MG63 (cell line): ENCODE data around the gene OR10W1. TPM values are rescaled to one million over a fixed set of nuclear protein-coding genes. Genes with fewer than 3 reads are reported as not detected.

Experiments
- DNase-seq: peaks from one replicate; pipeline ENCODE4 v3.0.0-alpha.2; 2020
- H3K27me3 ChIP-seq: fragments of 250-450 bp; sonication (Bioruptor Pico); 2 replicates; pipeline ENCODE4 v1.5.1; 2020; ENCODE audit warnings: mild to moderate bottlenecking, moderate library complexity
- H3K36me3 ChIP-seq: fragments of 250-450 bp; sonication (Bioruptor Pico); 2 replicates; pipeline ENCODE4 v1.5.1; 2020; ENCODE audit warnings: mild to moderate bottlenecking, moderate library complexity
- H3K4me3 ChIP-seq: fragments of 250-450 bp; sonication (Bioruptor Pico); 2 replicates; pipeline ENCODE4 v1.5.1; 2020; ENCODE audit warnings: mild to moderate bottlenecking, moderate library complexity
- H3K9me3 ChIP-seq: fragments of 250-450 bp; sonication (Bioruptor Pico); 2 replicates; pipeline ENCODE4 v1.5.1; 2020; ENCODE audit warnings: mild to moderate bottlenecking, moderate library complexity
- total RNA-seq: library from RNA; depleted of rRNA; stranded (reverse); fragments of >200 nt; shearing (Covaris generic); gene quantifications from 2 replicates; pipeline ENCODE4 v1.2.3, GENCODE V29; 2014; ENCODE audit warnings: low replicate concordance; rRNA removed

Gene OR10W1, protein sequence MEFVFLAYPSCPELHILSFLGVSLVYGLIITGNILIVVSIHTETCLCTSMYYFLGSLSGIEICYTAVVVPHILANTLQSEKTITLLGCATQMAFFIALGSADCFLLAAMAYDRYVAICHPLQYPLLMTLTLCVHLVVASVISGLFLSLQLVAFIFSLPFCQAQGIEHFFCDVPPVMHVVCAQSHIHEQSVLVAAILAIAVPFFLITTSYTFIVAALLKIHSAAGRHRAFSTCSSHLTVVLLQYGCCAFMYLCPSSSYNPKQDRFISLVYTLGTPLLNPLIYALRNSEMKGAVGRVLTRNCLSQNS
- not detected in 2 replicates for total RNA-seq

DNA sequence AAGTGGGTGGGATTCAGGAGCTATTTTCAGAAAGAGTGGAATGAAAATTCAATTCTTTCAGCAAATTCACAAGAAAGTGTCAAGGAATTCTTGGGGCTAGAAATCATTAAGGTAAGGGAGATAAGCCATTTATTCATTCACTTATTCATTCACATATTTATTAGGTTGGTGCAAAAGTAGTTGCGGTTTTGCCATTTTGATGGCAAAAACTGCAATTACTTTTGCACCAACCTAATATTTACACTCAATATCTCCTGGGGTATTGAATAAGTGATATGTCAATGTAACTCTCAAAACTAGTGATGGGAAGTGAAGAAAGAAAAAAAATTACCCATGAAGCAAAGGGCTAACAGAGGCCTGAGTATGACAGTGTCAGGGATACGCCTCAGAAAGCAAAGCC lies at the start of gene OR10W1:
Gene OR10W1 (minus strand): TSS at position 119 of the 400 bp plus-strand sequence. CDS start 402 bp downstream, outside the sequence.
- no peak for DNase-seq
- no peak within 1 kb of the TSS for H3K4me3 ChIP-seq
- no peaks in the 10 kb centered on the region for H3K36me3 ChIP-seq
- no peaks in the 10 kb centered on the region for H3K9me3 ChIP-seq
- H3K27me3 ChIP-seq: no peaks in the 10 kb centered on the region

DNA sequence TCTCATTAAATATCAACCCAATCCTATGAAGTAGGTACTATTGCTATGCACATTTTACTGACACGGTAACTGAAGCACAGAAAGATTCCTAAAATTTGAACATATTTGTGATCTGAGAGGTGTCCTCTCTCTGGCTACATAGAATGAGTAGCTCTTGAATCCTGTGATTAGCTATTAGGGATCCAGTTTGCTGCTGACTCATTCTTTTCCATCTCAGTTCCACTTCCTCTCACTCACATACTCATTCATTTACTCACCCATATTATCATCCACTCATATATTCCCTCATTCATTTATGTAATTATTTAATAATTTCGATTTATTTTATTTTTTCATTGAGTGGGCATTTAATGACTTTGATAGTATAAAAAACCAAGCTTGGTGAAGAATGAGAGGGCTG lies 48.1 kb upstream of the OR10W1 start:
- Histone ChIP-seq H3K36me3 (no peaks in the 10 kb centered on the region), H3K9me3 (no peaks in the 10 kb centered on the region), H3K4me3 (no peak overlapping the region), H3K27me3 (no peaks in the 10 kb centered on the region)
- no peak for DNase-seq

DNA sequence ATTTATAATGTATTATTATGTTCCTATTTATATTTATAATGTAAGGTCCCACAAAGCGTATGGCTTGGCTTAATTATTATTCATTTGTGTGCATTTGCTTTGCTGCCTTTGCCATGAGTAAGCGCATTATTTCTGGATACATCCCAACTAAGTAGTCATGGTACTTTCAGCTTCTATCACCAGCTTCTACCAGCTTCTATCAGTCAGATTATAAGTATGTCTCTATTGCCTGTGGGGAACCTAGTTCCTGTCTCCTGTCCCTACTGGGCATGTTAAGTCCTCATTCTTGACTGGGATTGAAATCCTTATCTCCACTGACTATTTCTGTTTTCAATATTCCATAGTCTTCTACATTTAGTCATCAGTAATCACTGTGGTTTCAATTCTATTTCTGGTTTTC lies 33.5 kb upstream of the OR10W1 start:
- Histone ChIP-seq H3K27me3 (no peaks in the 10 kb centered on the region), H3K9me3 (no peaks in the 10 kb centered on the region), H3K36me3 (no peaks in the 10 kb centered on the region), H3K4me3 (no peak overlapping the region)
- no peak for DNase-seq

DNA sequence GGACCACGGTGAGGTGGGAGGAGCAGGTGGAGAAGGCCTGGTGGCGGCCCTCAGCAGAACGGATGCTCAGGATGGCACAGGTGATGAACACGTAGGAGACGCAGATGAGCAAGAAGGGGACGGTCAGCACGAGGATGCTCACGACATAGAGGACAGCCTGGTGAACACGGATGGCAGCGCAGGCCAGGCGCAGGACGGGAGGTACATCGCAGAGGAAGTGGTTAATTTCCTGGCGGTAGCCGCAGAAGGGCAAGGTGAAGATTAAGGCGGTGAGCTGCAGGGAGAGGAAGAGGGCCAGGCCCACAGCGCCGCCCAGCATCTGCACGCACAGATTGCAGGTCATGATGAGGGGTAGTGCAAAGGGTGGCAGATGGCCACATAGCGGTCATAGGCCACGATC lies 24.0 kb upstream of the OR10W1 start:
- no peaks in the 10 kb centered on the region for H3K36me3 ChIP-seq
- no peaks in the 10 kb centered on the region for H3K9me3 ChIP-seq
- no peaks in the 10 kb centered on the region for H3K27me3 ChIP-seq
- DNase-seq: no peak
- H3K4me3 ChIP-seq: no peak overlapping the region

DNA sequence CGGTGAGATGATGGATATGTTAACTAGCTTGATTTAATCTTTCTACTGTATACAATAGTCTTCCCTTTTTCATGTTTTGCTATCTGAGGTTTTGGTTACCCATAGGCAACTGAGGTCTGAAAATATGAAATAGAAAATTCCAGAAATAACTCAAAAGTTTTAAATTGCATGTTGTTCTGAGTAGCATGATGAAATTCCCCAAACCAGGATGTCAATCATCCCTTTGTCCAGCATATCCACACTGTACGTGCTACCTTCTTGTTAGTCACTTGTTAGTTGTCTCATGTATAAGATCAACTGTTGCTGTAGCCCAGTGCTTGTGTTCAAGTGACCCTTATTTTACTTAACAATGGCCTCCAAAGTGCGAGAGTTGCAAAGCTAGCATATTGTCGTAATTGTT lies 21.2 kb upstream of the OR10W1 start:
- Histone ChIP-seq H3K9me3 (no peaks in the 10 kb centered on the region), H3K4me3 (no peak overlapping the region), H3K36me3 (no peaks in the 10 kb centered on the region), H3K27me3 (no peaks in the 10 kb centered on the region)
- DNase-seq: no peak

DNA sequence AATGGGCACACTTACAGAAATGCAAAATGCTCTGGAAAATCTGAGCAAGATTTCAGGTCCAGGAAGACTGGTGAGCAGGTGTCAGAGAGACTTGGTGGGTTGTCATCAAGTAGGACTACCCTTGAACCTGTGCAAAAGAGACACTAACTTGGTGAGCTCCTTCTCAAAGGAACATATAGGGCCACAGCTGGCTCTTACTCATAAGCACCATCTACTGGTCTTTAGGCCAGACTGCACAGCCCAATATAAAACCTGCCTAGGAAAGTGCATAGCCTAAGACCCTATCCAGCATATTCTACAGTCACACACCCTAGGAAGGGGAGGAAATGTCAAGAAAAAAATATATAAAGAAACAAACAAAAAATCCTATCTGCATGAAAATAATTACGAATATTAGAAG lies 18.2 kb upstream of the OR10W1 start:
- no peaks in the 10 kb centered on the region for H3K27me3 ChIP-seq
- no peak overlapping the region for H3K4me3 ChIP-seq
- no peaks in the 10 kb centered on the region for H3K36me3 ChIP-seq
- DNase-seq: no peak
- no peaks in the 10 kb centered on the region for H3K9me3 ChIP-seq

DNA sequence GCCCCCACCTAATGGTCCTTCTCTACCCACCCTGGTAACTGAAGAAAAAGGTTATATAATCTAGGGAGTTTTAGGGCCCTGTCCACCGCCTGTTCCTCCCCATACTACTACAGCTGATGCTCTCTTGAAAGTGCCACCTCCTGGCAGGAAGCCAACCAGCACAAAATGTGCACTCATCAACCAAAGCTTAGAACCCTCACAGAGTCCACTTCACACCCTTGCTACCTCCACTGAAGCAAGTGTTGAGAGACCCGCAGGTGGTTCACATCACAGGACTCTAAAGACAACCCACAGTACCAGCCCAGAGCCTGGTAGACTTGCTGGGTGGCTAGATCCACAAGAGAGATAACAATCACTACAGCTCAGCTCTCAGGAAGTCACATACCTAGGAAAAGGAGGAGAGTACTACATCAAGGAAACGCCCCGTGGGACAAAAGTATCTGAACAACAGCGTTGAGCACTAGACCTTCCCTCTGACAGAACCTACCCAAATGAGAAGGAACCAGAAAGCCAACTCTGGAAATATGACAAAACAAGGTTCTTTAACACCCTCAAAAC lies 17.5 kb upstream of the OR10W1 start:
- DNase-seq: no peak
- Histone ChIP-seq H3K9me3 (no peaks in the 10 kb centered on the region), H3K27me3 (no peaks in the 10 kb centered on the region)

DNA sequence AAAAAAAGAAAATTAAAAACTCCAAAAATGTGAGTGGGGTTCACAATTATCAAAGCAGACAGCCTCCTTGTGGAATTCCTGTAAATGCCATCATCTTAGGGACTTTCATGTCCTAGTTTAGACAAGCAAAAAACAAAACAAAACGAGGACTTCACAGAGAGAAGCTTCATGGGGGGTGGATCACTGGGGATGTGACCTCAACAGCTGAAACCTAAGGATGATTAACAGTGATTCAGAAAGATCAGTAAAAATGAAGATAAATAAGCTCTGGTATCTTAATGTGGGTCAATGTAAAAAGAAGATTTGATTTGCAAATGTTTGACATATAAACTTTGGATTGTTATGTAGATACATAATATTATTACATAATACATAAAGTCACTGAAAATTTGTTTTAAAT lies 8.1 kb upstream of the OR10W1 start:
- no peaks in the 10 kb centered on the region for H3K9me3 ChIP-seq

More for the DNA sequence above, 17.5 kb upstream of the OR10W1 start:
- H3K4me3 ChIP-seq: no peak overlapping the region
- H3K36me3 ChIP-seq: no peaks in the 10 kb centered on the region

DNA sequence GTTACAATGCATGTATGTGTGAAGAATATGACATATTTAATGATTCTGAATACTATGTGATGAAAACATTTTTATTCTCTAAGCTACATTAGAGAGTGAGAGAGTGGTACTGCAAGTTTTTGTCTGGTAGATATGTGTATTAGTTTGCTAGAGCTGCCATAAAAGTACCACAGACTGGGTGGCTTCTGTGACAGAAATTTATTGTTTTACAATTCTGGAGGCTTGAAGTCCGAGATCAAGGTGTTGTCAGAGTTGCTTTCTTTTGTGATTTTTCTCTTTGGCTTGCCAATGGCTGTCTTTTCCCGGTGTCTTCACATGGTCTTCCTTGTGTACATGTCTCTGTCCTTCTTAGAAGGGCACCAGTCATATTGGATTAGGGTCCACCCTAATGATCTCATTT lies 6.9 kb upstream of the OR10W1 start:
- Histone ChIP-seq H3K4me3 (no peak overlapping the region), H3K9me3 (no peaks in the 10 kb centered on the region), H3K27me3 (no peaks in the 10 kb centered on the region), H3K36me3 (no peaks in the 10 kb centered on the region)
- DNase-seq: no peak

More for the DNA sequence above, 8.1 kb upstream of the OR10W1 start:
- Histone ChIP-seq H3K4me3 (no peak overlapping the region), H3K27me3 (no peaks in the 10 kb centered on the region), H3K36me3 (no peaks in the 10 kb centered on the region)
- no peak for DNase-seq

DNA sequence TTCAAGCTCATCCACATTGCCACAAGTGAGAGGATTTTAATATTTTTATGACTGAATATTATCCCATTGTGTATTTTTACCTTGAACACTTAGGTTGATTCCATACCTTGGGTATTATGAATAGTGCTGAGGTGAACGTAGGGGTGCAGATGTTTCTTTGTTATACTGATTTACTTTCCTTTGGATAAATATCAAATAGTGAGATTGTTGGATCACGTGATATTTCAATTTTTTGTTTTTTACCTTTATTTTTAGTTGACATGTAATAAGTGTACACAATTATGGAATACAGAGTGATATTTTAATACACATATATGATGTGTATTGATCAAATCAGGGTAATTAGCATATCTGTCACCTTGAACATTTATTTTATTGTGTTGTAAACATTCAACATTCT lies 8.1 kb downstream of the OR10W1 start:
- DNase-seq: no peak
- Histone ChIP-seq H3K9me3 (no peaks in the 10 kb centered on the region), H3K27me3 (no peaks in the 10 kb centered on the region), H3K4me3 (no peak overlapping the region), H3K36me3 (no peaks in the 10 kb centered on the region)

DNA sequence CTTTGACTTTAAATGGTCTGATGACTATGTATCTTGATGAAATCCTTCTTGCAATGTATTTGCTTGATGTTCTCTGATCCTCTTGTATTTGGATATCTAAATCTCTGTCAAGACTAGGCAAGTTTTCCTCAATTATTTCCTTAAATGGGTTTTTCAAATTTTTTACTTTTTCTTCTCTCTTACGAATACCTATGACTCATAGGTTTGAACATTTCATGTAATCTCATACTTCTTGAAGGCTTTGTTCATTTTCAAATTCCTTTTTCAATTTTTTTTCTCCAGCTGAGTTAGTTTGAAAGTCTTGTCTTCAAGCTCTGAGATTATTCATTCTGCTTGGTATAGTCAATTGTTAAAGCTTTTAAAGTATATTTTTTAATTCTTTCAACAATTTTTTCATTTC lies 13.1 kb downstream of the OR10W1 start:
- no peaks in the 10 kb centered on the region for H3K27me3 ChIP-seq
- H3K9me3 ChIP-seq: no peaks in the 10 kb centered on the region
- H3K36me3 ChIP-seq: no peaks in the 10 kb centered on the region
- H3K4me3 ChIP-seq: no peak overlapping the region
- no peak for DNase-seq

DNA sequence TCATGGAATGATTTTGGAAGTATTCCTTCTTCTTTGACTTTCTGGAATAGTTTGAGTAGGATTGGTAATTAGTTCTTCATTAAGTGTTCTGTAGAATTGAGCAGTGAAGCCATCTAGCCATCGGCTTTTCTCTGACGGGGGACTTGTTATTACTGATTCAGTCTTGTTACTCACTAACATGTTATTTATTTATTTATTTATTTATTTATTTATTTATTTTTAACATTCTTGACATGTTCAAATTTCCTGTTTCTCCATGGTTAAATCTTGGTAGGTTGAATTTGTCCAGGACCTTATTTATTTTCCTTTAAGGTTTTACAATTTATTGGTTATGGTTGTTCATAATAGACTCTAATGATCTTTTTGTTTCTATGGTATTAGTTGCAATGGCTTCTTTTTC lies 24.1 kb downstream of the OR10W1 start:
- no peak for DNase-seq
- Histone ChIP-seq H3K27me3 (no peaks in the 10 kb centered on the region), H3K4me3 (no peak overlapping the region), H3K36me3 (no peaks in the 10 kb centered on the region), H3K9me3 (peaks cover 4% of the 10 kb centered on the region; the same call in 1 of the 2 replicates)

DNA sequence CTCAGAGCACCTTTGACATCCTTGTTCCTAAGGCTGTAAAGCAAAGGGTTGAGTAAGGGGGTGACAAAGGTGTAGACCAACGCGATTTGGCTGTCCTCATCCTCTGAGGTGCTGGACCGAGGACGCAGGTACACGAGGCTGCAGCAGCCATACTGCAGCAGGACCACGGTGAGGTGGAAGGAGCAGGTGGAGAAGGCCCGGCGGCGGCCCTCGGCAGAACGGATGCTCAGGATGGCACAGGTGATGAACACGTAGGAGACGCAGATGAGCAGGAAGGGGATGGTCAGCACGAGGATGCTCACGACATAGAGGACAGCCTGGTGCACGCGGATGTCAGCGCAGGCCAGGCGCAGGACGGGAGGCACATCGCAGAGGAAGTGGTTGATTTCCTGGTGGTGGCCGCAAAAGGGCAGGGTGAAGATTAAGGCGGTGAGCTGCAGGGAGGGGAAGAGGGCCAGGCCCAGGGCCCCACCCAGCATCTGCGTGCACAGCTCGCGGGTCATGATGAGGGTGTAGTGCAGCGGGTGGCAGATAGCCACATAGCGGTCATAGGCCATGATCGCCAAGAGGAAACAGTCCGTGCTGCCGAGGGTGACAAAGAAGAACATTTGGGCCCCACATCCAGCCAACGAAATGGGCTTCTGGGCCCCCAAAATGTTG lies 40.0 kb downstream of the OR10W1 start:
- no peaks in the 10 kb centered on the region for H3K9me3 ChIP-seq
- no peak for DNase-seq
- H3K27me3 ChIP-seq: no peaks in the 10 kb centered on the region
- no peaks in the 10 kb centered on the region for H3K36me3 ChIP-seq
- no peak overlapping the region for H3K4me3 ChIP-seq

DNA sequence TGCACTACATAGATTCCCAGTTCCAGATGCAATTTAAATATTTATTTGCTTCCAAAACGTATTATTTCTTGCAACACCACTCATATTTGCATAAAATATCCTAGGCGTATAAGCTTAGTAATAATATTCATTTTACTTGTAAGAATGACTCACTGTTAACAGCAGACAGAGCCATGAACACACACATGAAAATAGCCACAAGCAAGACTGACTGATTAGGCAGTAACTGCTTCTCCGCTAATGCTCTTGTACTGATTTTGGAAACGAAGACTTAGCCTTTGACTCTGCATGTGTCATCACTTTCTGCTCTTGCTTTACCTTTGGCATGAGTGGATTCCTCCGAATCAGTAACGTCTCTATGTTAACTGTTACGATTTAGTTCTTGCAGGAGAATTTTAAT lies 45.3 kb downstream of the OR10W1 start:
- no peak overlapping the region for H3K4me3 ChIP-seq
- no peaks in the 10 kb centered on the region for H3K27me3 ChIP-seq
- no peaks in the 10 kb centered on the region for H3K36me3 ChIP-seq
- H3K9me3 ChIP-seq: no peaks in the 10 kb centered on the region
- DNase-seq: no peak
